DOHH2 (cell line): Measurements from ENCODE around the gene AHI1.

Experiments used
- EZH2phosphoT487 ChIP-seq: fragments of 200-600 bp; sonication (generic); IDR thresholded peaks from 2 replicates; pipeline ENCODE4 v1.6.1; 2017; ENCODE audit warnings: borderline replicate concordance, mild to moderate bottlenecking, antibody characterized with exemption, low read length, moderate library complexity, mixed read lengths
- TF ChIP-seq, protein P1 (sequence below): fragments of 200-600 bp; sonication (generic); IDR thresholded peaks from one replicate; pipeline ENCODE4 v1.5.1; 2014; ENCODE audit warnings: antibody characterized with exemption, mild to moderate bottlenecking, low read depth, low read length; ENCODE audit not compliant: poor library complexity, severe bottlenecking

DNA sequence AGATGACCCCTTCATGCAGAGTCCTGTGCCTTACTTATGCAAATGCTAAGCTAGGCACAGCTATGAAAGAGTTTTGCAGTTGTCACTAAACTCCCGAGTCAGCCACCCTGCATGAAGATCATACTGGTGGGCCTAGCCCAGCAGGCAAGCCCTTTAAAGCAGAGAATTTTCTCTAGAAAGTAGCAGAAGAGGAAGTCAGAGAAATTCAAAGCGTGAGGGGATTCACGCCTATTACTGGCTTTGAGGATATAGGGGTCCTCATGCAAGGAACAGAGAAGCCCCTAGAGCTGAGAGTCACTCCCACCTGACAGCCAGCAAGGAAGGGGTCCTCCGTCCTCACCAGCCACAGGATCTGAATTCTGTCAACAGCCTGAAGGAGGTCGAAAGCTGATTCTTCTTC is 261.8 kb downstream of the AHI1 start:
- TF ChIP-seq, protein P1, sequence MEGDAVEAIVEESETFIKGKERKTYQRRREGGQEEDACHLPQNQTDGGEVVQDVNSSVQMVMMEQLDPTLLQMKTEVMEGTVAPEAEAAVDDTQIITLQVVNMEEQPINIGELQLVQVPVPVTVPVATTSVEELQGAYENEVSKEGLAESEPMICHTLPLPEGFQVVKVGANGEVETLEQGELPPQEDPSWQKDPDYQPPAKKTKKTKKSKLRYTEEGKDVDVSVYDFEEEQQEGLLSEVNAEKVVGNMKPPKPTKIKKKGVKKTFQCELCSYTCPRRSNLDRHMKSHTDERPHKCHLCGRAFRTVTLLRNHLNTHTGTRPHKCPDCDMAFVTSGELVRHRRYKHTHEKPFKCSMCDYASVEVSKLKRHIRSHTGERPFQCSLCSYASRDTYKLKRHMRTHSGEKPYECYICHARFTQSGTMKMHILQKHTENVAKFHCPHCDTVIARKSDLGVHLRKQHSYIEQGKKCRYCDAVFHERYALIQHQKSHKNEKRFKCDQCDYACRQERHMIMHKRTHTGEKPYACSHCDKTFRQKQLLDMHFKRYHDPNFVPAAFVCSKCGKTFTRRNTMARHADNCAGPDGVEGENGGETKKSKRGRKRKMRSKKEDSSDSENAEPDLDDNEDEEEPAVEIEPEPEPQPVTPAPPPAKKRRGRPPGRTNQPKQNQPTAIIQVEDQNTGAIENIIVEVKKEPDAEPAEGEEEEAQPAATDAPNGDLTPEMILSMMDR: no peak
- no peak for TF ChIP-seq EZH2phosphoT487
